Osteoblast (primary cell): ENCODE data around the gene CREG2. TPM values are rescaled to one million over a fixed set of nuclear protein-coding genes. Genes with fewer than 3 reads are reported as not detected.

Experiments used
- DNase-seq: peaks from one replicate; pipeline ENCODE4 v3.0.0; 2011; ENCODE audit warnings: low spot score, mixed read lengths; ENCODE audit not compliant: insufficient read length; ENCODE audit errors: missing footprints
- H2AFZ ChIP-seq: 2 replicates; pipeline ENCODE4 v1.6.0; 2011; ENCODE audit warnings: mild to moderate bottlenecking, low read length
- H3K27ac ChIP-seq: 2 replicates; pipeline ENCODE4 v1.5.1; 2011; ENCODE audit warnings: mild to moderate bottlenecking, low read depth, low read length, moderate library complexity
- H3K27me3 ChIP-seq: 2 replicates; pipeline ENCODE4 v1.6.0; 2012; ENCODE audit warnings: mild to moderate bottlenecking, control low read depth, inconsistent platforms, low read length, moderate library complexity; ENCODE audit not compliant: insufficient read depth
- H3K36me3 ChIP-seq: 2 replicates; pipeline ENCODE4 v1.5.1; 2011; ENCODE audit warnings: mild to moderate bottlenecking, low read length, control low read depth, moderate library complexity; ENCODE audit not compliant: insufficient read depth
- H3K4me1 ChIP-seq: 2 replicates; pipeline ENCODE4 v1.5.1; 2011; ENCODE audit warnings: mild to moderate bottlenecking, low read length, control low read depth, moderate library complexity; ENCODE audit not compliant: insufficient read depth
- H3K4me2 ChIP-seq: 2 replicates; pipeline ENCODE4 v1.6.0; 2011; ENCODE audit warnings: mild to moderate bottlenecking, low read length; ENCODE audit not compliant: insufficient read depth
- H3K4me3 ChIP-seq: fragments of 200-600 bp; sonication (generic); 3 replicates; pipeline ENCODE4 v1.5.1; 2012; ENCODE audit warnings: mild to moderate bottlenecking, low read length, inconsistent platforms; ENCODE audit not compliant: insufficient read depth
- H3K79me2 ChIP-seq: 2 replicates; pipeline ENCODE4 v1.6.0; 2012; ENCODE audit warnings: mild to moderate bottlenecking, low read length, control low read depth, inconsistent platforms; ENCODE audit not compliant: insufficient read depth
- H3K9me3 ChIP-seq: 2 replicates; pipeline ENCODE4 v1.5.1; 2011; ENCODE audit warnings: low read depth, low read length, control low read depth
- H4K20me1 ChIP-seq: 2 replicates; pipeline ENCODE4 v1.6.0; 2012; ENCODE audit warnings: mild to moderate bottlenecking, low read length, control low read depth; ENCODE audit not compliant: insufficient read depth
- total RNA-seq: library from RNA; depleted of rRNA; stranded (reverse); fragments of >200 nt; gene quantifications from 2 replicates; pipeline ENCODE4 v1.2.3, GENCODE V29; 2012
- TF ChIP-seq, protein P1 (sequence below): IDR thresholded peaks from 2 replicates; pipeline ENCODE4 v1.5.1; 2011; ENCODE audit warnings: mild to moderate bottlenecking, low read depth, low read length, moderate library complexity; ENCODE audit errors: extremely low read depth

CREG2 gene
- total RNA-seq, 1 donor = 0.36 TPM

DNA sequence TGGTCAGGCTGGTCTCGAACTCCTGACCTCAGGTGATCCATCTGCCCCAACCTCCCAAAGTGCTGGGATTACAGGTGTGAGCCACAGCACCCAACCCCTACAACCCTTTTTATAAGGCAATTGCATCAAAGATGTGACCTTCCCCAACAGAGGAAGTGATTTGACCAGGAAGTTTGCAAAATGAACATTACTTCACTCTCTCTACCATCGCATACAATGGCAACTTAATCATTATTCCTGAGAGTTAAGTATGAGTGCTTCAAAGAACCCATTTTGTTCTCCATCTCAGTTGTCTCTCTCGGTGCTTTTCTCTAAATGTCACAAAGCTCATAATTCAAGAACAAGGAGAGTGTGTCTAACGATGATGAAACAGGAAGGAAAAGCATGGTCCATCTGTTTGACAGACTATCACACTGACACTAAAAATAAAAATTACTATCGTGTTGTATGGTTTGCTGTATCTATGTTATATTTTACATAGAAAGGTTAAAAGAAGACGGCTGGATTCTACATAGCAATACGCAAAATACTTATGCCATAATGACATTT, 18.1 kb upstream of the CREG2 start:
- no peaks in the 10 kb centered on the region for H3K4me1 ChIP-seq
- H3K4me2 ChIP-seq = no peak overlapping the region
- peaks cover 20% of the 10 kb centered on the region for H3K36me3 ChIP-seq
- no peaks in the 10 kb centered on the region for H3K79me2 ChIP-seq
- H2AFZ ChIP-seq = no peak overlapping the region
- no peak for DNase-seq
- TF ChIP-seq, protein P1, sequence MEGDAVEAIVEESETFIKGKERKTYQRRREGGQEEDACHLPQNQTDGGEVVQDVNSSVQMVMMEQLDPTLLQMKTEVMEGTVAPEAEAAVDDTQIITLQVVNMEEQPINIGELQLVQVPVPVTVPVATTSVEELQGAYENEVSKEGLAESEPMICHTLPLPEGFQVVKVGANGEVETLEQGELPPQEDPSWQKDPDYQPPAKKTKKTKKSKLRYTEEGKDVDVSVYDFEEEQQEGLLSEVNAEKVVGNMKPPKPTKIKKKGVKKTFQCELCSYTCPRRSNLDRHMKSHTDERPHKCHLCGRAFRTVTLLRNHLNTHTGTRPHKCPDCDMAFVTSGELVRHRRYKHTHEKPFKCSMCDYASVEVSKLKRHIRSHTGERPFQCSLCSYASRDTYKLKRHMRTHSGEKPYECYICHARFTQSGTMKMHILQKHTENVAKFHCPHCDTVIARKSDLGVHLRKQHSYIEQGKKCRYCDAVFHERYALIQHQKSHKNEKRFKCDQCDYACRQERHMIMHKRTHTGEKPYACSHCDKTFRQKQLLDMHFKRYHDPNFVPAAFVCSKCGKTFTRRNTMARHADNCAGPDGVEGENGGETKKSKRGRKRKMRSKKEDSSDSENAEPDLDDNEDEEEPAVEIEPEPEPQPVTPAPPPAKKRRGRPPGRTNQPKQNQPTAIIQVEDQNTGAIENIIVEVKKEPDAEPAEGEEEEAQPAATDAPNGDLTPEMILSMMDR = no peak
- H4K20me1 ChIP-seq = no peaks in the 10 kb centered on the region
- no peaks in the 10 kb centered on the region for H3K9me3 ChIP-seq
- H3K4me3 ChIP-seq = no peak overlapping the region
- H3K27ac ChIP-seq = no peak overlapping the region
- no peaks in the 10 kb centered on the region for H3K27me3 ChIP-seq

DNA sequence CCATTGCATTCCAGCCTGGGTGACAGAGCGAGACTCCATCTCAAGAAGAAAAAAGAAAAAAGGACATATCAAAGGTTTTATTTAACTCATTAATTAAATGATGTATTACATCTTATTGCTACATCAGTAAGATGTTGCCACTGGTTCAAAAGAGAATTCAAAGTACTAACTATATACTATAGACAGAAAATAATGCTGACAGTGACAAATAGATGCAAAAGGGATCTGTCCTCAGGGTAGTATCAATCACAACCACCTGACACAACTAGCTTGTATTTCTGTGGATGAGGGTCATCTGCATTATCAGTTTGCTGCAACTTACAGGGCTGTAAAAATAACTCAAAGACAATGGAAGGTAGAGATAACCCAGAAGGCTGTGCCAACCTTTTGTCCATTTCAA, 16.4 kb upstream of the CREG2 start:
- no peak for DNase-seq
- Histone ChIP-seq H3K36me3 (peaks cover 20% of the 10 kb centered on the region), H3K27me3 (no peaks in the 10 kb centered on the region), H3K79me2 (no peaks in the 10 kb centered on the region), H3K4me1 (no peaks in the 10 kb centered on the region), H3K4me2 (no peak overlapping the region), H3K27ac (no peak overlapping the region), H4K20me1 (no peaks in the 10 kb centered on the region), H3K4me3 (no peak overlapping the region), H3K9me3 (no peaks in the 10 kb centered on the region), H2AFZ (no peak overlapping the region)
- TF ChIP-seq, protein P1 = no peak

DNA sequence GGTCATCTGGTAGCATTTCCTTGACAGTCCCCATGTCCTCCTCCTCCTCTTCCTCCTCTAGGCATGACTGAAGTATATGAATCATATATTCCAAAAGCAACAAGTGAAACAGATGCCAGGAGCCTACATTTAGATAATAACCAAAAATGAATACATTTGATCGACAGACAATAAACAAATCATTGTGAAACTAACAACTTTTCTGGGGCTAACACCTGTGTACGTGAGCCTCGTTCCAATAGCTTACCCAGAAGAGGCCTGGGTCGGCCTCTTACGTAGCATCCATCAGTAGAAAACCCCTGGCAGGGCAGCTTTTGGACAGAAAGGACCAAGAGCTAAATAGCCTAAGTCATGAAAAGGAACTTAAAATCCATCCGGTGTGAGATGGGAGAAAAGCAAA, 15.3 kb upstream of the CREG2 start:
- TF ChIP-seq, protein P1 = no peak
- no peak overlapping the region for H3K4me2 ChIP-seq
- no peaks in the 10 kb centered on the region for H3K4me1 ChIP-seq
- H4K20me1 ChIP-seq = no peaks in the 10 kb centered on the region
- no peak overlapping the region for H3K4me3 ChIP-seq
- no peaks in the 10 kb centered on the region for H3K79me2 ChIP-seq
- no peak for DNase-seq
- no peaks in the 10 kb centered on the region for H3K27me3 ChIP-seq
- H2AFZ ChIP-seq = no peak overlapping the region
- no peak overlapping the region for H3K27ac ChIP-seq
- peaks cover 17% of the 10 kb centered on the region for H3K36me3 ChIP-seq
- no peaks in the 10 kb centered on the region for H3K9me3 ChIP-seq

DNA sequence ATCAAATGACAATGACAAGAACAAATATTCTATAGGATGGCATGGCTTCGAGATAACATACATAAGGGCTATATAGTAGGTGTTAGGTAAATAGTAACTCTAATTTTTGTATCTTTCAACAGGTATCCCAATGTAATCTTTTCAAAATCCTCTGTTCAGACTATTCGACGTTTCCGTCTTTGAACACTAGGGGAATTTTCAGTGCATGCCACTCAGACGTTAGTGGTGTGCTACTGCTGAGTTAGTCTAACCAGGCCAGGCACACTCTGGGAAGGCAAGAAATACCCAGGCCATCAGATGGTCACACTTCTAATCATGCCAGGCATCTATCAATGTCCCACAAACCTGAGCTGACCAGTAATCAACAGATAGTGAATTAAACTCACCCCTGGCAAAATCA, 14.6 kb upstream of the CREG2 start:
- Histone ChIP-seq H3K4me1 (peaks cover 2% of the 10 kb centered on the region), H4K20me1 (no peaks in the 10 kb centered on the region), H2AFZ (no peak overlapping the region), H3K36me3 (peaks cover 17% of the 10 kb centered on the region), H3K27ac (no peak overlapping the region), H3K9me3 (no peaks in the 10 kb centered on the region), H3K79me2 (no peaks in the 10 kb centered on the region), H3K4me3 (no peak overlapping the region), H3K4me2 (no peak overlapping the region), H3K27me3 (no peaks in the 10 kb centered on the region)
- TF ChIP-seq, protein P1 = peak; percentile 10
- DNase-seq = no peak
